ENCODE results near the gene CLEC16A. TPM values are rescaled to one million over a fixed set of nuclear protein-coding genes. Genes with fewer than 3 reads are reported as not detected.

Gene CLEC16A
- total and polyA plus RNA-seq, 3 experiments from 2014 or later, result 18.6 to 38.2 (median 38.1) TPM

DNA sequence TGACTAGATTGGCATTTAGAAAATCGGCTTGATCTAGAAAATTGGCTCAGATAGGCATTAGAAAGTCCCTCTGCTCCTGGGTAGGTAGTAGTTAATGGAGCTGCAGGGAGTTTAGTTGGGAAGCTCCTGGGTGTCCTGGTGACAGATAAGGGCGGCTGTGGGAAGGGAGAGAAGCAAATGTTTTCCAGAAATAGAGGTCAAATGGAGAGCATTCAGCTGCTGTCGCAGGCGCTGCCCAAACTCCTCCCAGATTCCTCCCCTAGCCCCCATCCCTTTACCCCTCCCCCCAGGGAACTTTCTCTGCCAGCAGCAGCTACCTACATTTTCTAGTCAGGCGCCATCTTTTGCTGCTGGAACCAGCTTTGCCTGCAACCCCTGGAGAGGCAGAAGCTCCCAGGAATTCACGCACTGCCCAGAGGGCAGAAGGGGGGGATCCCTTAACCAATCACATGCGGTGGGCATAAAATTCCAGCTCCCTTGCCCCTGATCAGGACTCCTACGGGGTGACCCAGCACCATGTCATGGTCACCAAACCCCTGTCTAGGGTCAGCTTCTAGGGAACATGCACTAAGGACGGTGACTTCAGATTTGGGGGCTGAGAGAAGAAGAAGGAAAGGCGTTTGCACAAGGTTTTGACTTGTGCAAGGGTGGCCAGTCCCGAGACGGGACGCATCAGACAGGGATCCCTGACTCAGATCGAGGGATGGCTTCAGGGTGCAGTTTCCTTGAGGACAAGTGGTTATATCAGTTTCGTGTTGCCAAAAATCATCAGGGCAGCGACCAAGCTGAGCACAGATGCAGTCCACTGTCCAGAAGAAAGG, 267.8 kb downstream of the CLEC16A start:
- Mint-ChIP-seq H3K4me3 (no peak overlapping the region), H3K36me3 (peaks cover 0 to 8% (median 0%) of the 10 kb centered on the region in 3 donors), H3K4me1 (peaks cover 0 to 2% (median 1%) of the 10 kb centered on the region in 3 donors), H3K9me3 (peaks cover 0 to 9% (median 4%) of the 10 kb centered on the region in 5 donors), H3K27ac (peak overlapping the region in 1 of 8 donors; percentile 46), H3K27me3 (peaks cover 2 to 5% of the 10 kb centered on the region in 2 donors)
- DNase-seq, result no peak
- no peak overlapping the region for H3K27ac ChIP-seq (ENCODE audit: low read depth, low read length)
- ChIA-PET CTCF (no interaction called here), POLR2A (no interaction called here)
- no peaks in the 10 kb centered on the region for H3K4me1 ChIP-seq (ENCODE audit: insufficient read depth, low read length)
- H3K27me3 ChIP-seq (ENCODE audit: insufficient read depth, low read length, poor library complexity, severe bottlenecking), result no peaks in the 10 kb centered on the region
- no peaks in the 10 kb centered on the region for H3K36me3 ChIP-seq (ENCODE audit: insufficient read depth, low read length)
- H3K9me3 ChIP-seq (ENCODE audit: low read length), result no peaks in the 10 kb centered on the region
- no peak overlapping the region for H3K4me3 ChIP-seq (ENCODE audit: low read length)

DNA sequence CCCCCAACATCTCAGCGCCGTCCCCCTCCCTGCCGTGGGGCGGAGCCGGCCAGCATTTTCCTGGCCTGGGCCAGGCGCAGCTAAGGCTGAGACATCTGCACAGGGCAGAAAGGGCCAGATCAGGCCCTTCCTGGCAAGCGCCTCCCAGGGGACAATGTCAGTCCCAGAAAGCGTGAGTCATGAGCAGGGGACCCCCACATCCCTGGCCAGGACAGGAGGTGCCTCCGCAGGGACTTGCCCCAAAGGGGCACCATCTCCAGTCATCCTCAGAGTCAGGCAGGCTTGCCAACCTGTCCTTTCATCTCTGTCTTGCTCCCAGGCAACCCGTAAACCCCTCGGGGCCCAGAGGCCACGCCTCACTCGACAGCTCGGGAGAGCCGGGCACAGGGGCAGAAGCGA, 268.4 kb downstream of the CLEC16A start:
- Mint-ChIP-seq H3K27me3 (peaks cover 2 to 5% of the 10 kb centered on the region in 2 donors), H3K27ac (no peak overlapping the region), H3K4me3 (no peak overlapping the region), H3K9me3 (peaks cover 3 to 9% (median 4%) of the 10 kb centered on the region in 5 donors), H3K36me3 (peaks cover 0 to 11% (median 0%) of the 10 kb centered on the region in 3 donors), H3K4me1 (no peaks in the 10 kb centered on the region)
- Histone ChIP-seq H3K27me3 (ENCODE audit: insufficient read depth, low read length, poor library complexity, severe bottlenecking) (no peaks in the 10 kb centered on the region), H3K9me3 (ENCODE audit: low read length) (no peaks in the 10 kb centered on the region), H3K36me3 (ENCODE audit: insufficient read depth, low read length) (no peaks in the 10 kb centered on the region), H3K27ac (ENCODE audit: low read depth, low read length) (no peak overlapping the region), H3K4me1 (ENCODE audit: insufficient read depth, low read length) (no peaks in the 10 kb centered on the region), H3K4me3 (ENCODE audit: low read length) (no peak overlapping the region)
- ChIA-PET POLR2A (no interaction called here), CTCF (no interaction called here)
- DNase-seq, result no peak

DNA sequence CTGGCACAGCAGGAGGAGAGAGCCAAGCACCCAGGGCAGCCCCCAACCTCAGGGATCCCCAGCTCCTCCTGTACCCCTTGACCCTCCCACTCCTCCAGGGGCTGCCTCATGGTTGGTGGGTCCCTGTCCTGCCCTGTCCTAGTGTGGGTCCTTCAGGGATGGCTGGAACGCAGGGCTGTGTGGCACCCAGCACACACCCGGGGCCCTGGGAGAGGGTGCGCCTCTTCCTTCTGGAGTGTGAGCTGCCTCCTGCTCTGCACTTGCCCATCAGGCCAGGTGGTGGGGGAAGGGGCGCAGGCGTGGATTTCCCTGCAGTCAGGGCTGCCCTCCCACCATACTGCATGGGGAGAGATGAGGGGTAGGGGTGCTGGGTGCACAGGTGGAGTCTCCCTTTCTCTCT, 269.0 kb downstream of the CLEC16A start:
- no peaks in the 10 kb centered on the region for H3K36me3 ChIP-seq (ENCODE audit: insufficient read depth, low read length)
- no peak for DNase-seq
- no peaks in the 10 kb centered on the region for H3K9me3 ChIP-seq (ENCODE audit: low read length)
- H3K27ac Mint-ChIP-seq, result no peak overlapping the region
- peaks cover 0 to 14% (median 0%) of the 10 kb centered on the region in 3 donors for H3K36me3 Mint-ChIP-seq
- H3K27ac ChIP-seq (ENCODE audit: low read depth, low read length), result no peak overlapping the region
- no peak overlapping the region for H3K4me3 Mint-ChIP-seq
- ChIA-PET POLR2A (no interaction called here), CTCF (no interaction called here)
- H3K27me3 ChIP-seq (ENCODE audit: insufficient read depth, low read length, poor library complexity, severe bottlenecking), result no peaks in the 10 kb centered on the region
- no peaks in the 10 kb centered on the region for H3K4me1 ChIP-seq (ENCODE audit: insufficient read depth, low read length)
- no peaks in the 10 kb centered on the region for H3K4me1 Mint-ChIP-seq
- H3K4me3 ChIP-seq (ENCODE audit: low read length), result no peak overlapping the region
- H3K27me3 Mint-ChIP-seq, result peaks cover 2 to 5% of the 10 kb centered on the region in 2 donors
- H3K9me3 Mint-ChIP-seq, result peaks cover 3 to 9% (median 6%) of the 10 kb centered on the region in 5 donors

DNA sequence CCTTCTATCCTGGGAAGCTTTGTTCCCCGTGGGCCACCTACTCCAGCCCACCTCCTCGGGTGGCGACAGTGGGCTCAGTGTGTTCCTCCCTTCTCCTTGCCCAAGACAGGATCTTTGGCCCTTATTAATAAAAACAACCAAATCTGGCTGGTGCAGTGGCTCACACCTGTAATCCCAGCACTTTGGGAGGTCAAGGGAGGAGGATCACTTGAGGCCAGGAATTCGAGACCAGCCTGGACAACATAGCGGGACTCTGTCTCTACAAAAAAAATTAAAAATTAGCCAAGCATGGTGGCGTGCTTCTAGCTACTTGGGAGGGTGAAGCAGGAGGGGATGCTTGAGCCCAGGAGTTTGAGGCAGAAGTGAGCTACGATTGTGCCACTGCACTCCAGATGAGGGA, 269.4 kb downstream of the CLEC16A start:
- H3K4me1 ChIP-seq (ENCODE audit: insufficient read depth, low read length), result no peaks in the 10 kb centered on the region
- Mint-ChIP-seq H3K4me3 (no peak overlapping the region), H3K36me3 (peaks cover 0 to 14% (median 0%) of the 10 kb centered on the region in 3 donors), H3K27ac (no peak overlapping the region), H3K9me3 (peaks cover 3 to 10% (median 8%) of the 10 kb centered on the region in 5 donors), H3K27me3 (peaks cover 2 to 5% of the 10 kb centered on the region in 2 donors), H3K4me1 (peaks cover 0 to 3% (median 2%) of the 10 kb centered on the region in 3 donors)
- no peak overlapping the region for H3K4me3 ChIP-seq (ENCODE audit: low read length)
- H3K36me3 ChIP-seq (ENCODE audit: insufficient read depth, low read length), result no peaks in the 10 kb centered on the region
- no peaks in the 10 kb centered on the region for H3K9me3 ChIP-seq (ENCODE audit: low read length)
- no peaks in the 10 kb centered on the region for H3K27me3 ChIP-seq (ENCODE audit: insufficient read depth, low read length, poor library complexity, severe bottlenecking)
- ChIA-PET POLR2A (no interaction called here), CTCF (no interaction called here)
- DNase-seq, result no peak
- no peak overlapping the region for H3K27ac ChIP-seq (ENCODE audit: low read depth, low read length)

DNA sequence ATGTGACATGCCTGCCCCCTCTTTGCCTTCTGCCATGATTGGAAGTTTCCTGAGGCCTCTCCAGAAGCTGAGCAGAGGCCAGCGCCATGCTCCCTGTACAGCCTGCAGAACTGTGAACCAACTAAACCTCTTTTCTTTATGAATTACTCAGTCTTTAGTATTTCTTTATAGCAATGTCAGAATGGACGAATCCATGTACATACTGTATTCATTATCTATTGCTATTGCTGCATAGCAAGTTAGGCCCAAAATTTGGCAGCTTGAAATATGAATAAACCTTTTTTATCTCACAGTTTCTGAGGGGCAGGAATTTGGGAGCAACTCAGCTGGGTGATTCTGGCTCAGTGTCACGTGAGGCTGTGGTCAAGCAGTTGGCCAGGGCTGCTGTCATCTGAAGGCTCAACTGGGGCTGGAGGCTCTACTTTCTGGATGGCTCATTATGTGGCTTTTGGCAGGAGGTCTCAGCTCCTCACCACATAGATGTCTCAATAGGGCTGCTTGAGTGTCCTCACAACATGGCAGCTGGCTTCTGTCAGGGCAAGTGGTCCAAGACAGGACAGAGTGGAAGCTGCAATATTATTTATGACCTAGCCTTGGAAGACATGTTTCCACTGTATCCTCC, 271.7 kb downstream of the CLEC16A start:
- Histone ChIP-seq H3K4me3 (ENCODE audit: low read length) (no peak overlapping the region), H3K4me1 (ENCODE audit: insufficient read depth, low read length) (no peaks in the 10 kb centered on the region), H3K9me3 (ENCODE audit: low read length) (no peaks in the 10 kb centered on the region), H3K27me3 (ENCODE audit: insufficient read depth, low read length, poor library complexity, severe bottlenecking) (no peaks in the 10 kb centered on the region), H3K36me3 (ENCODE audit: insufficient read depth, low read length) (no peaks in the 10 kb centered on the region), H3K27ac (ENCODE audit: low read depth, low read length) (no peak overlapping the region)
- Mint-ChIP-seq H3K4me1 (peaks cover 3 to 9% (median 8%) of the 10 kb centered on the region in 3 donors), H3K27ac (no peak overlapping the region), H3K36me3 (peaks cover 0 to 14% (median 0%) of the 10 kb centered on the region in 3 donors), H3K9me3 (peaks cover 3 to 12% (median 8%) of the 10 kb centered on the region in 5 donors), H3K4me3 (no peak overlapping the region), H3K27me3 (peaks cover 2 to 5% of the 10 kb centered on the region in 2 donors)
- CTCF ChIA-PET, result interaction anchor here (1.8 to 3.3 kb wide), 2 partner anchors 11 to 28 kb away, joined by 5 to 9 read pairs; no protein-coding TSS in a partner anchor
- POLR2A ChIA-PET, result no interaction called here
- DNase-seq, result no peak

DNA sequence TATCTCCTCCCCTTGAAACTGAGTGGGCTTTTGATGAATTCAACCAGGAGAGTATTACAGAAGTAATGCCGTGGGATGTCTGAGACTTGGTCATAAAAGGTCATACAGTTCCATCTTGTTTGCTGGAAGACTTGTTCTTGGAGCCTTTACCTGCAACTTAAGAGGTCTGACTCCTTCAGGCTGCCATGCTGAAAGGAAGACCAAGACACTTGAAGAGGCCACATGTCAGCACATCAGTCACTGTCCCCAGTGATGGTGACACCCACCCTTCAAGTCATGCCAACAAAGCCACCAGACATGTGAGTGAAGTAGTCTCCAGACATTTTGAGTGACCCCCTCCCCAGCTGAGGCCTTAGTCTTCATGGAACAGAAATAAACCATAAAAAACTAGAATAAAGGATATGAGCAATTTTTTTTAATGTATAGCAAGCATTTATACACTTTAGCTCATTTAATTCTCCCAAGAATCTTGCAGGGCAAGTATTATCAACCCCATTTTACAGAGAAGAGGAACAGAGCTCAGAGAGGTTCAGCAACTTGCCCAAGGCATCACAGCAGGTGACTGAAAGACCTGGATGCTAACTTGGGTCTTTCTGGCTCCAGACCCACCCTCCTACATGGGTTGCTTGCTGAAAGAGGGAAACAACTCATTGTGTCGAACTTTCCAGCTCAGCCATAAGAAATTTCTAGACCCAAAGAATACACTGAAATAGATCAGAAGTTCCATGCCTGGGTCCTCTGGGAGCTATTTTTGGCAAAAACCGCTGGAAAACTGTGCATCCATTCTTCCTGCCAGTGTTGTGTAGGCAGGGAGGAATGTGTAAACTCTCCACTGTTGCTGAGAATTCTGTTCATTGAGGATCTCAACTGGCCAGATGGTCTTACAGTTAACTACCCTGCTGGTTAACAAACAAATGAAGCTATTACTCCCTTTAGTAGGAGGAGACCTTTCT, 273.6 kb downstream of the CLEC16A start:
- H3K27me3 ChIP-seq (ENCODE audit: insufficient read depth, low read length, poor library complexity, severe bottlenecking), result no peaks in the 10 kb centered on the region
- DNase-seq, result no peak
- H3K27ac ChIP-seq (ENCODE audit: low read depth, low read length), result no peak overlapping the region
- H3K4me3 ChIP-seq (ENCODE audit: low read length), result no peak overlapping the region
- peaks cover 0 to 14% (median 0%) of the 10 kb centered on the region in 3 donors for H3K36me3 Mint-ChIP-seq
- H3K4me1 Mint-ChIP-seq, result peaks cover 6 to 10% (median 9%) of the 10 kb centered on the region in 3 donors
- ChIA-PET CTCF (interaction anchor here (1.2 to 3.3 kb wide), 7 partner anchors 13 to 49 kb away, joined by 3 to 9 read pairs (median 3); no protein-coding TSS in a partner anchor), POLR2A (no interaction called here)
- H3K27ac Mint-ChIP-seq, result peak overlapping the region in 2 of 8 donors; percentile 29 to 64
- H3K4me1 ChIP-seq (ENCODE audit: insufficient read depth, low read length), result peaks cover under 1% of the 10 kb centered on the region
- no peaks in the 10 kb centered on the region for H3K27me3 Mint-ChIP-seq
- H3K36me3 ChIP-seq (ENCODE audit: insufficient read depth, low read length), result no peaks in the 10 kb centered on the region
- no peaks in the 10 kb centered on the region for H3K9me3 ChIP-seq (ENCODE audit: low read length)
- H3K9me3 Mint-ChIP-seq, result peaks cover 3 to 12% (median 8%) of the 10 kb centered on the region in 5 donors
- H3K4me3 Mint-ChIP-seq, result no peak overlapping the region

DNA sequence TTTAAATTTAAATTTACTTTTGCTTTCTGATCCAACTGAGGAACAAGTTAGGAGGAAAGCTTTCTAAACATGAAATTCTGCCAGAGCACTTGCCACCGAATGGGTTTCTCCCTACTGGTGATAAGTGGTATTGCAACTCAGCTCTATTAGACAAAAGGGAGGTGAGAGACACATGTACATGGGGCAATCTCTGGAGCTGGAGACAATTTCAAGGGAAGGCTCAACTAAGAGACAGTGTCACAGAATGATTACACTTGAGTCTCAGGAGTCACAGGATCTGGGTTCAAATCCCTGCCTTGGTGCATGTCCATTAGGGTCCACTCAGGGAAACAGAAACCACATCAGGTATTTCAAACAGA, 274.2 kb downstream of the CLEC16A start:
- Mint-ChIP-seq H3K4me3 (no peak overlapping the region), H3K27me3 (no peaks in the 10 kb centered on the region), H3K4me1 (peaks cover 8 to 14% (median 13%) of the 10 kb centered on the region in 3 donors), H3K36me3 (peaks cover 0 to 14% (median 0%) of the 10 kb centered on the region in 3 donors), H3K9me3 (peaks cover 3 to 12% (median 8%) of the 10 kb centered on the region in 5 donors), H3K27ac (peak overlapping the region in 1 of 8 donors; percentile 71)
- DNase-seq, result no peak
- Histone ChIP-seq H3K27me3 (ENCODE audit: insufficient read depth, low read length, poor library complexity, severe bottlenecking) (no peaks in the 10 kb centered on the region), H3K4me3 (ENCODE audit: low read length) (no peak overlapping the region), H3K9me3 (ENCODE audit: low read length) (no peaks in the 10 kb centered on the region), H3K27ac (ENCODE audit: low read depth, low read length) (no peak overlapping the region), H3K36me3 (ENCODE audit: insufficient read depth, low read length) (no peaks in the 10 kb centered on the region), H3K4me1 (ENCODE audit: insufficient read depth, low read length) (peaks cover 7% of the 10 kb centered on the region)
- ChIA-PET CTCF (interaction anchor here (1.2 to 3.3 kb wide), 6 partner anchors 13 to 50 kb away, joined by 3 to 9 read pairs (median 3); no protein-coding TSS in a partner anchor), POLR2A (no interaction called here)
